AG04449 (cell line): ENCODE data around the gene PARD3B.

Source experiments
- CTCF ChIA-PET: fragments of 350-600 bp; formaldehyde crosslinking; extraction: SDS; loops from one replicate; lab custom pipeline; 2021; ENCODE audit warnings: antibody characterized with exemption; lab: Yijun Ruan, JAX
- POLR2A ChIA-PET: fragments of 400-600, 350-600 bp; formaldehyde crosslinking; extraction: SDS; loops from one replicate; lab custom pipeline; 2020; ENCODE audit warnings: antibody characterized with exemption, inconsistent platforms; lab: Yijun Ruan, JAX
- DNase-seq: peaks from one replicate; pipeline ENCODE4 v3.0.0-alpha.2; 2010; ENCODE audit warnings: low read depth, low spot score
- H3K4me3 ChIP-seq: 2 replicates; pipeline ENCODE4 v1.5.1; 2011; ENCODE audit warnings: low read depth, mild to moderate bottlenecking, control low read depth, low read length
- CTCF ChIP-seq: IDR thresholded peaks from one replicate; pipeline ENCODE4 v1.5.1; 2011; ENCODE audit warnings: mild to moderate bottlenecking, moderate library complexity, low read length, control low read depth, inconsistent platforms; ENCODE audit not compliant: insufficient read depth; ENCODE audit errors: missing control alignments

Gene PARD3B

GRCh38 chr2:205411558-205411957 lies 866.3 kb downstream of the PARD3B start:
- no peak for TF ChIP-seq CTCF
- H3K4me3 ChIP-seq, result no peak overlapping the region
- POLR2A ChIA-PET, result no interaction called here
- CTCF ChIA-PET, result no interaction called here
- no peak for DNase-seq

GRCh38 chr2:205424326-205424725 lies 879.1 kb downstream of the PARD3B start:
- no peak for TF ChIP-seq CTCF
- ChIA-PET CTCF (no interaction called here), POLR2A (no interaction called here)
- DNase-seq, result no peak
- no peak overlapping the region for H3K4me3 ChIP-seq

- no peak for TF ChIP-seq CTCF
- ChIA-PET CTCF (interaction anchor here (0.6 kb wide), 1 partner anchor 59 kb away, joined by 4 read pairs; no protein-coding TSS in a partner anchor), POLR2A (no interaction called here)
- no peak overlapping the region for H3K4me3 ChIP-seq
- DNase-seq, result no peak
Observed at GRCh38 chr2:205425102-205425501, 879.8 kb downstream of the PARD3B start.

- no peak for TF ChIP-seq CTCF
- ChIA-PET POLR2A (no interaction called here), CTCF (interaction anchor here (1.3 kb wide), 1 partner anchor 249 kb away, joined by 5 read pairs; no protein-coding TSS in a partner anchor)
- H3K4me3 ChIP-seq, result no peak overlapping the region
- peak; percentile 50 for DNase-seq
Observed at GRCh38 chr2:205427112-205427511, 881.8 kb downstream of the PARD3B start.

- H3K4me3 ChIP-seq, result no peak overlapping the region
- DNase-seq, result no peak
- TF ChIP-seq CTCF, result no peak
- CTCF ChIA-PET, result no interaction called here
- POLR2A ChIA-PET, result no interaction called here
Observed at GRCh38 chr2:205428811-205429210, 883.5 kb downstream of the PARD3B start.

- no peak overlapping the region for H3K4me3 ChIP-seq
- TF ChIP-seq CTCF, result no peak
- ChIA-PET CTCF (no interaction called here), POLR2A (no interaction called here)
- DNase-seq, result no peak
Observed at GRCh38 chr2:205435970-205436369, 890.7 kb downstream of the PARD3B start.
